A549 (cell line): ENCODE measurements around the gene HCRTR1. TPM values are rescaled to one million over a fixed set of nuclear protein-coding genes. Genes with fewer than 3 reads are reported as not detected.
A peak's percentile ranks its signal among the peaks of the same experiment; 100 is the strongest.

Experiments used
- ATAC-seq, 2 experiments: fragments of 200-7000 bp in 1 of 2; fragments of >200 bp in 1 of 2; cut with Nextera tagmentation in 1 of 2; cut with Tn5 transposase in 1 of 2; 3 replicates each; pipeline versions ENCODE4 v1.8.0 to v1.9.1; 2018 to 2020; ENCODE audit warnings: mild to moderate bottlenecking in 1 of 2, moderate library complexity in 1 of 2
- CTCF ChIA-PET: fragments of 300-600 bp; sonication (Branson Sonifier 250); formaldehyde crosslinking; extraction: SDS; loops from one replicate; lab custom pipeline; 2021; ENCODE audit warnings: antibody characterized with exemption, inconsistent platforms; lab: Yijun Ruan, JAX
- POLR2A ChIA-PET: fragments of 350-600 bp; formaldehyde crosslinking; extraction: SDS; loops from one replicate; lab custom pipeline; 2021; ENCODE audit warnings: antibody characterized with exemption, inconsistent platforms; lab: Yijun Ruan, JAX
- DNase-seq, 2 experiments: peaks; one replicate each; pipeline versions ENCODE4 v3.0.0 to v3.0.0-alpha.2; 2011 to 2016; ENCODE audit warnings: low read depth in 1 of 2, low spot score in 1 of 2
- FAIRE-seq: peaks from 2 replicates; lab custom pipeline; 2011; peaks lifted over from hg19 to GRCh38; lab: Jason Lieb, UNC
- H3K27ac ChIP-seq, 2 experiments: fragments of >200 bp; sonication (Bioruptor Twin); formaldehyde crosslinking; 3 replicates each; pipeline ENCODE4 v1.5.1; 2016 to 2017
- H3K4me1 ChIP-seq: fragments of >200 bp; sonication (Bioruptor Twin); formaldehyde crosslinking; 3 replicates; pipeline ENCODE4 v1.6.1; 2016
- H3K4me2 ChIP-seq: fragments of >200 bp; sonication (Bioruptor Twin); formaldehyde crosslinking; 3 replicates; pipeline ENCODE4 v1.6.1; 2016
- H3K4me3 ChIP-seq: fragments of >200 bp; sonication (Bioruptor Twin); formaldehyde crosslinking; 3 replicates; pipeline ENCODE4 v1.5.1; 2016
- H3K9me3 ChIP-seq: fragments of >200 bp; sonication (Bioruptor Twin); formaldehyde crosslinking; 3 replicates; pipeline ENCODE4 v1.6.1; 2016
- CBX2 ChIP-seq: fragments of 200-600 bp; sonication (generic); IDR thresholded peaks from 2 replicates; pipeline ENCODE4 v1.6.1; 2016; ENCODE audit warnings: low read depth, mild to moderate bottlenecking, borderline replicate concordance
- CTCF ChIP-seq: fragments of >200 bp; sonication (Bioruptor Twin); formaldehyde crosslinking; IDR thresholded peaks from 3 replicates; pipeline ENCODE4 v1.5.1; 2016
- EHF ChIP-seq: fragments of 250-450 bp; sonication (Bioruptor Pico); IDR thresholded peaks from 2 replicates; pipeline ENCODE4 v1.5.0; 2020; ENCODE audit warnings: mild to moderate bottlenecking
- EP300 ChIP-seq, 2 experiments: fragments of >200 bp; sonication (Bioruptor Twin); formaldehyde crosslinking; IDR thresholded peaks; 2 replicates in 1 of 2; 3 replicates in 1 of 2; pipeline ENCODE4 v1.6.1; 2016 to 2017
- FOSB ChIP-seq: fragments of 250-450 bp; sonication (Bioruptor Pico); IDR thresholded peaks from 2 replicates; pipeline ENCODE4 v1.5.0; 2020; ENCODE audit warnings: mild to moderate bottlenecking, moderate library complexity
- FOSL2 ChIP-seq, 2 experiments: fragments of 450-650 bp in 1 of 2; fragments of >200 bp in 1 of 2; sonication (Bioruptor Twin) in 1 of 2; formaldehyde crosslinking; IDR thresholded peaks; 2 replicates each; pipeline versions ENCODE4 v1.5.0 to v1.6.1; 2016 to 2020; ENCODE audit warnings: mild to moderate bottlenecking in 1 of 2, moderate library complexity in 1 of 2
- HEYL ChIP-seq: fragments of 250-450 bp; sonication (Bioruptor Pico); IDR thresholded peaks from 2 replicates; pipeline ENCODE4 v1.8.0; 2021; ENCODE audit warnings: mild to moderate bottlenecking, moderate library complexity
- JUN ChIP-seq, 2 experiments: fragments of >200 bp; sonication (Bioruptor Twin); formaldehyde crosslinking; IDR thresholded peaks; 2 replicates in 1 of 2; 3 replicates in 1 of 2; pipeline ENCODE4 v1.6.1; 2016 to 2017
- JUNB ChIP-seq: fragments of >200 bp; sonication (Bioruptor Twin); formaldehyde crosslinking; IDR thresholded peaks from 2 replicates; pipeline ENCODE4 v1.6.1; 2016
- MAFK ChIP-seq: fragments of 450-650 bp; IDR thresholded peaks from 2 replicates; pipeline ENCODE4 v1.6.1; 2014; ENCODE audit not compliant: partially characterized antibody
- MYC ChIP-seq: IDR thresholded peaks from 2 replicates; pipeline ENCODE4 v1.6.1; 2012; ENCODE audit warnings: mild to moderate bottlenecking, inconsistent platforms, low read length, improper control_type of control experiment, borderline replicate concordance
- NFE2L2 ChIP-seq: fragments of 150-350 bp; conservative IDR thresholded peaks from 2 replicates; pipeline ENCODE4 v1.6.1; 2014; ENCODE audit warnings: low read length
- NR3C1 ChIP-seq: fragments of >200 bp; sonication (Bioruptor Twin); formaldehyde crosslinking; IDR thresholded peaks from 3 replicates; pipeline ENCODE4 v1.6.1; 2017
- RAD21 ChIP-seq, 2 experiments: fragments of >200 bp in 1 of 2; sonication (Bioruptor Twin) in 1 of 2; formaldehyde crosslinking in 1 of 2; IDR thresholded peaks in 1 of 2; conservative IDR thresholded peaks in 1 of 2; 2 replicates in 1 of 2; 3 replicates in 1 of 2; pipeline ENCODE4 v1.6.1; 2012 to 2018; ENCODE audit warnings: inconsistent platforms in 1 of 2
- RCOR1 ChIP-seq: fragments of 150-350 bp; IDR thresholded peaks from 2 replicates; pipeline ENCODE4 v1.6.1; 2014; ENCODE audit warnings: antibody characterized with exemption, low read length, low read depth
- REST ChIP-seq: fragments of 200-600 bp; sonication (generic); IDR thresholded peaks from 2 replicates; pipeline ENCODE4 v1.6.1; 2016; ENCODE audit warnings: antibody characterized with exemption, mild to moderate bottlenecking, moderate library complexity
- SMC3 ChIP-seq: fragments of >200 bp; sonication (Bioruptor Twin); formaldehyde crosslinking; IDR thresholded peaks from 3 replicates; pipeline ENCODE4 v1.6.1; 2018; ENCODE audit warnings: inconsistent platforms
- SREBF2 ChIP-seq: fragments of 450-650 bp; IDR thresholded peaks from 2 replicates; pipeline ENCODE4 v1.6.1; 2014; ENCODE audit warnings: mild to moderate bottlenecking, moderate library complexity
- WGBS: methylation state at CpG from one replicate; pipeline ENCODE4 v1.1.6; 2017; ENCODE audit errors: missing lambda C conversion rate; 5-methylcytosine and 5-hydroxymethylcytosine counted together
- polyA plus RNA-seq, 4 experiments: library from polyadenylated mRNA; depleted of rRNA in 3 of 4; stranded (reverse); fragments of >200 nt; fragmentation: RNase III in 1 of 4; extraction: RNeasy Plus Mini Kit Qiagen cat#74134 plus additional on column Dnase treatment in 1 of 4; gene quantifications; 2 replicates in 3 of 4; 3 replicates in 1 of 4; pipeline ENCODE4 v1.2.3, GENCODE V29; 2011 to 2017
- TF ChIP-seq, protein P1 (sequence below): fragments of 150-350 bp; IDR thresholded peaks from 2 replicates; pipeline ENCODE4 v1.6.1; 2014; ENCODE audit warnings: low read depth, mild to moderate bottlenecking, low read length

HCRTR1 gene
- polyA plus RNA-seq, 2 of the 4 experiments (the other 2 are of a cell fraction) = not detected

- ChIA-PET CTCF (interaction anchor here (0.6 to 11.2 kb wide), 34 partner anchors 9 to 399 kb away, joined by 3 to 183 read pairs (median 5); partner anchors contain the start of genes COL16A1 and PEF1), POLR2A (interaction anchor here (1.0 to 4.4 kb wide), 3 partner anchors 37 to 81 kb away, joined by 3 to 25 read pairs (median 4); no protein-coding TSS in a partner anchor)
- Histone ChIP-seq H3K4me3 (no peak overlapping the region), H3K4me2 (no peak overlapping the region), H3K9me3 (no peaks in the 10 kb centered on the region), H3K27ac (peak overlapping the region in 1 of 2 experiments; percentile 91; a peak in 3 of 6 replicates), H3K4me1 (peaks cover 33% of the 10 kb centered on the region)
- TF ChIP-seq SMC3 = peak; percentile 96
- TF ChIP-seq CBX2 = no peak
- TF ChIP-seq NR3C1 = no peak
- peak; percentile 95 to 96 for TF ChIP-seq RAD21 (conservative IDR thresholded peaks at IDR 0.05 in 1 of 2, IDR thresholded peaks at IDR 0.05 in 1 of 2)
- peak; percentile 76 for TF ChIP-seq CTCF
- WGBS = 33% methylated on average over 8 of the region's 9 CpGs
- ATAC-seq (peak; percentile 49 to 66; a peak in 5 of 6 replicates), DNase-seq (peak; percentile 30 to 74), FAIRE-seq (no peak)
Observed at GRCh38 chr1:31663622-31664452, 46.3 kb downstream of the HCRTR1 start.

DNA sequence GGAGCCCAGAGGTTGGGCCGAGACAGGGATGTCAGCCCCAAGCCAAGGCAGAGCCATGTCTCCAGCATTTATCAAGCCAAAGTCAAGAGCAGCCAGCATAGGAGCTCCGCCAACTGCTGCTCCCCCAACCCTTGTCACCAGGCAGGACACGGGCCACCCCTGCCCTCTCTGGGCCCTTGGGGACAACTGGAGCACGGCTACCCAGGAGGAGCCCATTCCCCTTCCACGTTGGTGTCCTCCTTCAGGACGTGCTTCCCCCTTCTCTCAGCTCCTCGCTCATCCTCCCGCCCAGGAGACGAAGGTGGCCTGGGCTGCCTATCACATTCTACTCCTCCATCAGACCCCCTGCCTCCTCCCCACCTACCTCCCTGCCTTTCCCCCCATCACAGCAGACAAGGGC is 47.0 kb downstream of the HCRTR1 start:
- CTCF ChIA-PET = interaction anchor here (0.6 to 11.2 kb wide), 29 partner anchors 10 to 398 kb away, joined by 3 to 183 read pairs (median 5); partner anchors contain the start of genes COL16A1 and PEF1
- no peak for ATAC-seq
- Histone ChIP-seq H3K4me2 (no peak overlapping the region), H3K9me3 (no peaks in the 10 kb centered on the region)
- TF ChIP-seq, protein P1, sequence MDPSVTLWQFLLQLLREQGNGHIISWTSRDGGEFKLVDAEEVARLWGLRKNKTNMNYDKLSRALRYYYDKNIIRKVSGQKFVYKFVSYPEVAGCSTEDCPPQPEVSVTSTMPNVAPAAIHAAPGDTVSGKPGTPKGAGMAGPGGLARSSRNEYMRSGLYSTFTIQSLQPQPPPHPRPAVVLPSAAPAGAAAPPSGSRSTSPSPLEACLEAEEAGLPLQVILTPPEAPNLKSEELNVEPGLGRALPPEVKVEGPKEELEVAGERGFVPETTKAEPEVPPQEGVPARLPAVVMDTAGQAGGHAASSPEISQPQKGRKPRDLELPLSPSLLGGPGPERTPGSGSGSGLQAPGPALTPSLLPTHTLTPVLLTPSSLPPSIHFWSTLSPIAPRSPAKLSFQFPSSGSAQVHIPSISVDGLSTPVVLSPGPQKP = no peak
- TF ChIP-seq FOSB (CRISPR knock-in tag) = no peak
- no peak for TF ChIP-seq EP300 (IDR thresholded peaks at IDR 0.05)
- no peak for TF ChIP-seq MAFK
- TF ChIP-seq EHF (CRISPR knock-in tag) = no peak
- no peak for TF ChIP-seq RCOR1
- TF ChIP-seq HEYL (CRISPR knock-in tag) = no peak
- TF ChIP-seq JUNB = no peak
- TF ChIP-seq FOSL2 (IDR thresholded peaks at IDR 0.05) = no peak
- TF ChIP-seq FOSL2 (CRISPR knock-in tag; IDR thresholded peaks at IDR 0.05) = no peak
- TF ChIP-seq JUN (IDR thresholded peaks at IDR 0.05) = no peak
- TF ChIP-seq, all 56 proteins: peak for 0
- Histone ChIP-seq H3K27ac (peak overlapping the region; percentile 83 to 91; a peak in 3 of 6 replicates), H3K4me3 (no peak overlapping the region), H3K4me1 (peaks cover 37% of the 10 kb centered on the region)
- FAIRE-seq (no peak), DNase-seq (no peak)
- POLR2A ChIA-PET = interaction anchor here (1.0 to 4.4 kb wide), 3 partner anchors 37 to 81 kb away, joined by 3 to 25 read pairs (median 4); no protein-coding TSS in a partner anchor
- WGBS = 94% methylated on average over 7 of the region's 9 CpGs

- peak overlapping the region; percentile 83 to 91 for H3K27ac ChIP-seq
- POLR2A ChIA-PET = interaction anchor here (1.0 to 4.4 kb wide), 6 partner anchors 14 to 124 kb away, joined by 3 to 25 read pairs (median 5); partner anchors contain the start of gene PEF1
- TF ChIP-seq SREBF2 = no peak
- TF ChIP-seq REST = no peak
- TF ChIP-seq NFE2L2 = no peak
- TF ChIP-seq MYC = no peak
- no peak for TF ChIP-seq SMC3
- TF ChIP-seq, all 56 proteins: peak for 0
- 84% methylated on average over 5 of the region's 7 CpGs for WGBS
- Histone ChIP-seq H3K4me3 (no peak overlapping the region), H3K4me2 (peak overlapping the region; percentile 69), H3K4me1 (peaks cover 45% of the 10 kb centered on the region), H3K9me3 (no peaks in the 10 kb centered on the region)
- CTCF ChIA-PET = interaction anchor here (0.9 to 11.2 kb wide), 18 partner anchors 10 to 298 kb away, joined by 3 to 183 read pairs (median 6); partner anchors contain the start of gene COL16A1
- FAIRE-seq = no peak
- ATAC-seq = no peak
- no peak for DNase-seq
Observed at GRCh38 chr1:31665234-31665878, 47.9 kb downstream of the HCRTR1 start.
